SW 1271 (cell line): ENCODE results near the gene PTPRK.

Experiments
- DNase-seq, 2 experiments: peaks; one replicate each; lab custom pipeline; 2025; lab: John Stamatoyannopoulos, UW

PTPRK gene

DNA sequence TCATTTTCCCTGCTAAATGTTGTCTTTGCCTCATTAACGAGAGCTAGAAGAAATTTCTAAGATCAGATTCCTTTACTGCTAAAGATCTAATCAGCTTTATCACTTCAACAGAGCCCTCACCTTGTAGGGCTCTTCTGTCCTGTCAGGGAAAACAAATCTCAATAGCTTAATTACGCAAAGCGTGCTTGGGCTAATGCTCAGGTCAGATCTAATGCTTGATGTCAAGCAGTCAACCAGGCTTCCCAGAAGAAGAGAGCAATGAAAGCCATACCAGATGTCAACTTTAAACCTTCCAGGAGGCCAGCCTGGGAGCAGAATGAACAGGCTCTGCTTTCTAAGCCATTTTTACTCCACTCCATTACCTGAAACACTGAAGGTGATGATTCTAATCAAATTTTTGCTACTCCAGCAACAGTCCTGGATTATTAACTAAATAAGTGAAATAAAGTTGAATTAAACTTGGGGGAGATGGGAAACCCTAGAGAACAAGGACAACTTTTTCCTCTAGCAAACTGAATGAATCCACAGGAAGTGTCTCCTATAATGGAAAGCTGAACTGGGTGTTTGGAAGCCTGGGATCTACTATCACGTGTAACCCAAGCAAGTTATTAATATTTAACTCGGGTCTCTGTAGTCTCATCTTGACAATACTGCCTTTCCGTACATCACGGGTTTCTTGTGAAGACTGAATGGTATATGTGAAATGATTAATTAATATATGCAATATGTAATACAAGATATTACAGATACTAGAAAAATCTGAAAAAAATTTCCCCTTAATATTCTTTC lies 273.7 kb downstream of the PTPRK start:
- no peak for DNase-seq

DNA sequence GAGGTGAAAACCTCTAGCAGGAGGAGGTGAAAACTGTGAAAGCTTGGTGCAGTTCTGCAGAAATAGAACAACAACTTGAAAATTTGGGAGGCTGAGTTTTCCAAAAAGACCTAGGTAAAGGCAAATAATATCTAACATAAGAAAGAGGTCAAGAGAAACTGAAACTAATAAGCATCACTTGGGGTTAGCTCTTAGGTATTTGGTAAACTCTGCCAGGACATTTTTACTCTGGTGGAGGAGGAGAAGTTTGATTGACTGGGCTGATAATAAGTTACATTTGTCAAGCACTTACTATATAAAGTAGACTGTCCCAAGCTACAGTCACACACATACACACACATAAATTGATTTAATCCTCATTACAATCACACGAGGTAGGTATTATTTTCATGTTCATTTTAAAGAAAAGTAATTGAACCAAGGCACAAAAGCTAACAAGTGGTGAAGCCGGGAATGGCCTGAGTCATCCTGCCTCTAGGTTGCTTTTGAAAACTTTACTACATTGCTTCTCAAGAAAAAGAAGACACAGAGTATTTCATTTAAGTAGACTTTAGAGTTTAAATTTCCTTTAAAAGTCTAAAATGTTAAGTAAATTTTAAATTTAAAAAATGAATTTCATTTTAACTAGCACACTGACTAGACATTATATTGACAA lies 275.5 kb downstream of the PTPRK start:
- no peak for DNase-seq

DNA sequence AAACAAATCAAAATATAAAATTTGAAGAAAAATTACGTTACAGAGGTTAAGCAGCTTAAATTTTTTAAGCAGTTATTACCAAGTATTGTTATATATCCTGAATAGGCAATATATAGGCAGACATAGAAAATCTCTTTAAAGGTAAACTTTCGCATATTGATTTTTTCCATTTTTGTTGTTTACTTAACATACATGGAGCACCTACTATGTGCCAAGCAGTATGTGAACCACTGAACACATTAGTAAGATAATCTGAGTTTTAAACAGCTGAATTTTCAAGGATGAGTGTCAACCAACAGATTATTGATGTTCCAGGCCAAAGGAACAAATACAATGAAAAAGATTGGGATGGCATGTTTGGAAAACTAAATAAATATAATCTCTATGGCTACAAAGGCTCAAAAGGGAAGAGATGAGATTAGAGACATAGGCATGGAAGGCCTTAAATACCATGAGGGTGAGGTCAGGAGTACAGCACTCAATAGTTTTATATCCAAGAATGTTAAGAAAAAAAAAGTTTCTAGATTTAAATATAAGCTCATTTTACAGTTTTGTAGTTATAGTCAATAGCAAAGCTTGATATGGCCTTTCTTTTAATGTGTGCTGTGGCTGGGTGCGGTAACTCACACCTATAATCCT lies 277.5 kb downstream of the PTPRK start:
- no peak for DNase-seq

DNA sequence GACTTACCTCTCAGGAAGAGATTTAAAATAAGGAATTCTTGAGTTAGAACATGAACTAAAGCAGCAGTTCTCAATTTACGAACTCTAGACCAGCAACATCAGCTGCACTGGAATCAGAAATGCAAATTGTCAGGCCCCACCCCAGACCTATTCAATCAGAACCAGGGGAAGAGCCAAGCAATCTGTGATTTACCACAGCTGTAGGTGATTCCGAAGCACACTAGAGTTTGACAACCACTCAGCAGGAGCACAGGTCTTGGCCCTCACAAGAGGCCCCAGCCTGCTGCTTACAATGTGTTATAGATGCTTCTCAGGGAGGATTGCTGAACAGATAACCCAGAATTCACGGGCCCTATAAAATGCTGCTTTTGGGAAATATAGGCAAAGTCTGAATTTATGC lies 279.2 kb downstream of the PTPRK start:
- no peak for DNase-seq

DNA sequence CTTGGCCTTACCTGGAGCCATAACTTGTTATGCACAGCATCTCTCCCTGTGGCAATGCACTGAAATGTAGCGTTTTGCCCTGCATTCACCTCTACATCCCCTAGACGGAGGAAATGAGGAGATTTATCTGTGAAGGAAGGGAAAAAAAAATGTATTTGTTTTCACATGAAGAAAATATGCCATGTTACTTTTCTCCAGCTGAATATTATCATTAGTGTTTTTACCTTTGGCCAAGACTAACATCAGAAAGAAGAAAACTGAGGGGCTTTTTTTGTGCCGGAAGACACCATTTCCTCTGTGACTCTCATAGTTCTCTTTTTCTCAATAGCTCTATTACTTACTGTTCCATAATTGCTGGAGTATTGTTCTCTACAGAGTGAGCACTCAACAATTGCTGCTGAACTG lies 280.4 kb downstream of the PTPRK start:
- DNase-seq = no peak

DNA sequence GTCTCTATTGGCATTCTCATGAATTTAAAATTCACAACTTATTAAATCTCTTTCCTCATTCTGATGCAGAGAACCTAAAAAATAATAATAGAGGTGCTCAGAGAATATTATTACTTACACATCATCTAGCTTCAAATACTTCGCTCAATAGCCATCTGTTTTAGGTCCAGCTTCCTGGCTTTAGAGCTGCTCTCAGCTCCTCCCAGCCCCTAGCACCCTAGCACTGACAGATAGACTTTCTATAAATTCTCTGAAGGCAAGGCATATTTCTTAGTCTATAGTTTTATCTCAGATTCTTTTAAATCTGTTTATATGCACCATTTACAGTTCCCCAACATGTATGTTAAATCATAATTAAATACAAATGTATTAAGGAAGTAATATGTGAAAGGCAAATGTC lies 281.3 kb downstream of the PTPRK start:
- DNase-seq = no peak

DNA sequence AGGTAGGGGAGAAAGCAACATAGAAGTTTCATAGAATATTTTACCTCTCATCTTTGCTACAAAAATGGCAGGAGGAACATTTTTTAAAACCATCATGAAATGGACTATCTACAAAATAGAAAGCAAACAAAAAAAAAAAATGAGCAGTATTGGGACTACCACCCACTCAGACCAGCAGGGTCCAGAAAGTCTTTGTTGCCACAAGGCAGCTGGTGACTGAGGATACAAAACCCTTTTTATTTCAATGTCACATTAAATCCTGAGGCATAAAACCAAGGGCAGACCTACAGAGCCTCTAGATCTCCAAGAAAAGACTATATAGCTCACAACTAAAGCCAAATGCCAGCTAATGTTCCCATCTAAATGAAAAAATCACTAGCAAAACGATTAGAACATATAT lies 282.2 kb downstream of the PTPRK start:
- DNase-seq = no peak

DNA sequence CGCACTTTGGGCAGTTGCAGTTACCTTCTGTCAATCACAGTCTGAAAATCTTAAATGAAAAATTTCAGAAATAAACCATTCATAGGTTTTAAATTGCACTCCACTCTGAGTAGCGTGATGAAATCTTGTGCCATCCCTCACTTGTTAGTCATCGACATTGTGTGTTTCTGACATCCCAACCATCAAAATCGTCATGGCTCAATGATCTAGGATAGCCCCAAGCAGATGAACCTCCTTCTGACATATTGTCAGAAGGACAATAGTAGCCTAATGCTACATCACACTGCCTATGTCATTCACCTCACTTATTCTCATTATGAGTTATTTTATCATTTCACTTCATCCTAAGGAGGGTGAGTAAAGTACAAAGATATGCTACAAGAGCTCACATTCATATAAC lies 284.8 kb downstream of the PTPRK start:
- DNase-seq = no peak

DNA sequence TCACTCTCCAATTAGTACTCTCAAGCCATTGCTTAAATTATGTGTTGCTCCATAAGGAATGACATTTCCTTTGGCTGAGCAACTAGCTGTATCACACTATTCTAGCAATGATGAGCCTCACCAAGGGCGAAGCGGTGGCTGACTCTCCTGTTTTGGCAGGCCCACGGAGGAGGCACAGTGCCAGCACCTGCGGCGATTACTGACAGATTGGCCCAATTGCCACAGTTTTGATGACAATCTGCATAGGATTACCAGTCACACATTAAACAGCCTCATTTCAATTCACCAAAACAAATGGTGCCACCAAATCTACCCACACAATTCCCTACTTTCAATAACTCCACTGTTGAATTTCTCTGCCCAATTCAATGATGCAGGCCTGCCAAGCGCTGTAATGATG lies 286.9 kb downstream of the PTPRK start:
- DNase-seq = no peak

DNA sequence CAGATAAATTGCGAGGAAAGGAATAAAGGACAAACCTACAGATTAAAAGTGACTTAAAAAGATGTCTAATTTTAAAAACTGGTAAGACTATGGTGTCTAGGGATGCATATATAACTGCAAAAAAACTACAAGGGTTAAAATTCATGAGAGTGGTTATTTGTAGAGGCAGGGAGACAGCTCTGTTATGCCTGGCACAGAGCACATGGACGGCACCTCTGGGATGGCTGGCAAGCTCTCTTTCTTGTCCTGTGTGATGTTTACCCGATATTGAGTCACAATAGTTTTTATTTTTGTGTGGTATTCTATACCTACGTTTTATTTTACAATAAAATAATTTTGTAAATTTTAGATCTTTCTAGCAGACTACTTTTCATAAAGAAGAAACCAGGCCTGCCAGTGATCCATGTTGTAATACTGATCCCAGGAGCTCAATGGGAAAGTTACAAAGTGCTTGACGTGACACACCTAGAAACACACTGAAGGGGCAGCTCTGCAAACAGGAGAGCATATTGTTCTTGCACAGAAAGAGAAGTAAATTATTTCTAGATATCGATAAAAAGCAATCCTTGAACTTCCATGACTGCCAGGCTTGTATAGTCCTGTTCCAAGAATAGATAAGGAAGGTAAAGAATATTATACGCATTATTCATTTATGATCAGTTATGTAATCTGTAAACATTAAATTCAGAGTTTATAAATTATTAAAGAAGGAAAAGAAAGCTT lies 290.0 kb downstream of the PTPRK start:
- DNase-seq = no peak

DNA sequence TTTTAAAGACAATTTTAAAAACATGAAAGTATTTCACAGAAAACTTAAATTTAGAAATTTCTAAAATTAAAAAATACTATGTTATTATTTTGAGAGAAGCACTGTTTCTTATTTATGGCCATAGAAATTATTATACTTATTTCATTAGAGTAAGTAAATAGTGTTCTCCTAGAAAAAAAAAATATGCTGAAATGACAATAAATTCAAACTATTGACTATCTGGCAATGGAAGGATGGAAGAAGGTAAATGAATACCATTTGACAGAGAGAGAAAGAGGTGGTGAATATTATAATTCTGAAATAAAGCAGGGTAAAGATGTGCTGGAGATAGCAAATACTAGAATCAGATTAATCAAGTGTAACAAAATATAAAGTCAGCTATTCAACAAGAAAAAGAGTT lies 294.8 kb downstream of the PTPRK start:
- DNase-seq = no peak

DNA sequence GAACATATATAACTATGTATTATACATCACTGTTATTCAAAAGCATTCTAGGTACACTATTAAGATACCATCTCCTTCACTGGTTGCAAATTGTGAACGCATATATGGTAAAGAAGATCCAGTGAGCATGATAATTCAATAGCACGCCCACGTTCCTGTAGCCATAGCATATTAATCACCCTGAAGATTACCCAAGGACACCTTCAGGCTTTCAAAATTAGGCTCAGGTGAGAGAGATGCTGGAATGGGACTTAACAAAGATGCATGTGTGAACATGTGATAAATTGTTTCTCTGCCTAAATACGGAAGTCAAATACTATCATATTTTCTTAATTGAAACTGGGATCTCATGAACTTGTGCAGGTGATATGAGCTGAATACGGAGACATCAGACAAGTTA lies 303.5 kb downstream of the PTPRK start:
- no peak for DNase-seq

DNA sequence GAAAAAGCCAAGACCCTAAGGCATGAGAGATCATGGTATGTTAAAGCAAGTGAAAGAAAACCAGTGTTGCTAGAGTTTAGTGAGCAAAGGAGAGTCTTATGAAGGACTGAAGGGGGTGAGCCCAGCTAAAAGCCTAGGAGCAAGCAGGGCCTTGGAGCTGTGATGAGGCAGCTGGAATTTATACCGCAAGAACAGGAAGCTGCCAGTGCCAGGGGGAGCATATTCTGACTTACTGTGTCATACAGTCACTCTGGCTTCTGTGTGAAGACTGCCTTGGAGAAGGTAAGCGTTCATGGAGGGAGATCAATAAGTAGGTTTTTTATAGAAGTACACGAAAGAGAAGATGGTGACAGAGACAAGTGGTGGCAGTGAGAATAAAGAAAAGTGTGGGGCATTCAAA lies 310.6 kb downstream of the PTPRK start:
- DNase-seq = peak in 1 of 2 experiments; percentile 4

DNA sequence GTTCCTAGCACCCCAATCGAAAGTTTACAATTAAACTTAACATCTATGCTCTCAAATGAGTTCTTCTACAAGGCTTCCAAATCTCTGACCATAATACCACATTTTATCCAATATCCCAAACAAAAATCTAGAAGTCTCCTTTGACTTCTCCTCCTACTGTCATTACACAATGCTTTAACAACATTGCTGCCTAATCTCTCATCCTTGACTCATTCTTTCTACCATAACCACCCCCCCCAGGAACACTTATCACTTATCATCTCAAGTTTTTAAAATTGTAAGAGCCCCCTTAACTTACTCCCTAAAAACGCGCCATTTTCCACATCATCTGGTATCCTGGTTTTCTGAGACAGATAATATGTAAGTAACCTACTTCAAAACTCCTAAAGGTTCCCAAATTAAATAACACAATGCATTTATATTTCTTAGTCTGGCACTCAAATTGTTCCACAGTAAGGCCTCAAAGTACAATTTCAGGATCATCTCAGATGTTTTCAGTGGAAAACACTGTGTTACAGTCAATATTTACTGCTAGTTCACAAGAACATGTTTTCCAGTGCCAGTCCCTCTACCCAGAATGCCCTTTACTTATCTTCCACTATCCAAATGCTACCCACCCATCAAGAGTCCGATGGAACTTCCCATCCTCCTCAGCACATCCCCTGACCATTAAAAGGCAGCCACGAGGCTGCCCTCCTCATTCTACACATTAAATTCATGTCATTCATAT lies 311.4 kb downstream of the PTPRK start:
- peak in 1 of 2 experiments; percentile 14 for DNase-seq

DNA sequence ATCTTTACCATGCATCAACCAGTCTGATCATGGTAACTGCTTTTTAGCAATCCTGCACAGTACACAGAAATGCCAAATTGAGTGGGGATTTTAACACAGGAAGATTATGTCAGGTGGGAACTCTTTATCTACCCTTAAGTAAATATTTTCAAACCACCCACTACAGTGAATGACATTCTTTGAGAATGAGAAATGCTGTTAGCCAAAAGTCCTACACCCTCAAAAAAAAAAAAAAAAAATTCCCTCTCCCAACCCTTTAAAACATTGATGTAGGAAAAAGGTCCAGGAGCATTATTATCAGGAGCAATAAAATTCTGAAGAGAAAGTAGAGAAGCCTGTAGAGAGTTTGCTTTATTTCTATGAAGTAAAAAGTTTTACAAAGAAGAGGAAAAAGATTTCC lies 312.3 kb downstream of the PTPRK start:
- DNase-seq = no peak

DNA sequence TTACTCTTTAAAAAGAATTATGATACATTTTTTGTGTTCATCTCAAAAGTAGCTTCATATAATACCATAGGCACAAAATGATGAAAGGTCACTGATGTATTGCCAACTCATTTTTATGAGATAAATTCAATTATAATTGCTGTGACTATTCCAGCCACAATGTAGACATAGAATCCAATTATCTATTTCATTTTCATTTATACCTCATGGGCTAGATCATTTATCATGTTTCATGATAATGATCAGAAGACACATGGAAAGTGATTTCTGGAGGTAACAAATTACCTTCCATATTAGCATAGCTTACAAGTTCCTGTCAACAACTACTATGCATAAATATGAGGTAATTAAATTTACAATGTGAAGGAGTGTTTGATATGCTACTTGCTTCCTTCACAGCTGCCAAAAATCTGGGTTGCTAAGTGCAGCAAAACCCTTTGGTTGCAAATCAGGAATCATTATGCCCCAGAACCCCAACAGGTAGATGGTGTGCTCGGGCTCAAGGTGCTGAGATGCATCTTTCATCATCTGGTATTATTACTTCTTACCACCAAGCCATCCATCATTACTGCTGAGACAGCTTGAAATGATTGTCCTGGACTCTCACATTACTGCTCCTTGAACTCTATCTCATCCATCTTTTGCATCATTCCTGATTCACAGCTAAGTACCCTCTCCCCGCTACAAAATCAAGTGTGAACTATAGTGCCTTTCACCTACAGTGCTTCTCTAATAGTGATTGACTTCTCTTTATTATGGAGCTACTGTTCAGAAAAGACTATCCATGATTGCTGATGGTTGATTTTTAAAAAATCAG lies 313.6 kb downstream of the PTPRK start:
- DNase-seq = no peak

DNA sequence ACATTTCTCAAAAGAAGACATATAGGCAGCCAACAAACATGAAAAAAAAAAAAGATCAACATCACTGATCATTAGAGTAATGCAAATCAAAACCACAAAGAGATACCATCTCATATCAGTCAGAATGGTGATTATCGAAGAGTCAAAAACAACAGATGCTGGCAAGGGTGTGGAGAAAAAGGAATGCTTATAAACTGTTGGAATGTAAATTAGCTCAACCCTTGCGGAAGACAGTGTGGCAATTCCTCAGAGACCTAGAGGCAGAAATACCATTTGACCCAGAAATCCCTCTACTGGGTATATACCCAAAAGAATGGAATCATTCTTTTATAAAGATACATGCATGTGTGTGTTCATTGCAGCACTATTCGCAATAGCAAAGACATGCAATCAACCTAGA lies 315.8 kb downstream of the PTPRK start:
- no peak for DNase-seq

DNA sequence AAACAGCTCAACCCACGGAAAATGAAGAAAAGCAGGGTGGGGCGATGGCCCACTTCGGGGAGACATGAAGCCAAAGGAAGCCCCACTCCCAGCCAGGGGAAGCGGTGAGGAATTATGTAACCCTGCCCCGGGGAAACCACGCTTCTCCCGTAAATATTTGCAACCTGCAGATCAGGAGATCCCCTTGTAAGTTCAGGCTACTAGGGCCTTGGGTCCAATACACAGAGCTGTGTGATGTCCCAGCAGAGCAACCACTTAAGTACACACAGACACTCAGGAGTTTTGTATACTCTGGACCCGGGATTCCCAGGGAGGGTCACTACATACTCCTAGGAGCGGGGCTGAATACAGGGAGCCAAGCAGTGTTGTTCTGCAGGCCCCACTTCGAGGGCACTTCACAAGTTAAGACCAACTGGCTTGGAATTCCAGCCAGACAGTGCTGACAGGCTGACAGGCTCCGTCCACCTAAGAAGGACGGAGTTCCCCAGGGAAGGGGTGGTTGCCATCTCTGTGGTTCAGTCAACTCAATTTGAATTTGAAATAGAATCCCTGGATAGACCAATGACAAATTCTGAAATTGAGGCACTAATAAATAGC lies 318.1 kb downstream of the PTPRK start:
- DNase-seq = no peak

DNA sequence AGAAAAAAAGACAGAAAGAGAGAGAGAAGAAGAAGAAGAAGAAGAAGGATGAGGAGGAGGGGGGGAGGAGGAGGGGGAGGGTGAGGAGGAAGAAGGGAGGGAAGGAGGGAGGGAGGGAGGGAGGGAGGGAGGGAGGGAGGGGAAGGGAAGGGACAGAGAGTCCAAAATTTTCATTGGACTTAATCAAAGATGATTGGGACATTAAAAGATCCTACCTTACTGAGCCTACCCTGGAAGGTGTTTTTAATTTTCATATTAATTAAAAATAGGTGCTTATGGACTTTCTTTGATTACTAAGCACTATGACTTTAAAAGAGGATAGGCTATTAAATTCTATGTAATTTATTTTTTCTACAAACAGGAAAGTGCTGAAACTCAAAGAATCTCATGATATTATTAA lies 319.6 kb downstream of the PTPRK start:
- DNase-seq = no peak

DNA sequence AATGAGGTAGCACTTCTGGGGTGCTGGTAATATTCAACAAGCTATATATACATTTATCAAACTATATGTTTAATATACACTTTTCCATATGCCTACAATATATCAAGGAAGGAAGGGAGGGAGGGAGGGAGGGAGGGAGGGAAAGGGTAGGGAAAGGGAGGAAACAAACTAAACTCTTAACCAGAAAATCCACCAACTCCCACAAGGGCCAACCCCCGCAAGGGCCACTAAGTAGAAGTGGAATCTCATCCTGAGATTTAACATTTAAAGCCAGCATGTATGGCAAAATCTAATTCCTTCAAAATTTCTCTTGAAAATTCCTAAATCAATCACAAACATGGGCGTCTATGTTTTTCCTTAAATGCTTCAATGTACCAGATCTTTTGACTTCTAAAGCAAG lies 320.9 kb downstream of the PTPRK start:
- no peak for DNase-seq

DNA sequence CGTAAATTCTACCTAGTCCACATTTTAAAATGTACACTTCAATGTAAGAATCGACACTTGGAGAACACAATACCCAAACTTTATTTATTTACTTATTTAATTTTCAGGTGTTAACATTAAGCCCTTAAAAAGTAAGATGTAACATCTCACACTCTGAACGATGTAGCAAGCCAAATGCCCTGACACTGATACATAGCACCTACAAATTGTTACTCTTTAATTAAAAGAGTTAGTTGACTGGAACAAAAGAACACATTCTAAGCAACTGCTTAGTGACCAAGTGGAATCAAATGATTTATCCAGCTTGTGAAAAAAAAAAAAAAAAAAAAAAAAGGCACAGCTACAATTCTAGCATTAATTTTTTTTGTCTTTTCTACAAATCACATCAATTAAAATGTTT lies 327.4 kb downstream of the PTPRK start:
- DNase-seq = no peak
